Esophagus muscularis mucosa (tissue), 4 donors: ENCODE measurements around the gene NIP7. TPM values are rescaled to one million over a fixed set of nuclear protein-coding genes. Genes with fewer than 3 reads are reported as not detected.

Experiments
- DNase-seq: peaks from one replicate; pipeline ENCODE4 v3.0.0-alpha.2; 2017; ENCODE audit errors: extremely low spot score
- H3K27ac ChIP-seq, 4 donors: fragments of 200-600 bp; sonication (generic); replicated peaks in 1 of 4; 1 replicate in 3 of 4; 2 replicates in 1 of 4; pipeline ENCODE4 v1.5.1; 2016 to 2019; ENCODE audit warnings: mild to moderate bottlenecking in 1 of 4
- H3K27me3 ChIP-seq, 4 donors: fragments of 200-600 bp; sonication (generic); one replicate each; pipeline versions ENCODE4 v1.5.1 to v1.6.0; 2016 to 2019
- H3K36me3 ChIP-seq, 4 donors: fragments of 200-600 bp; sonication (generic); one replicate each; pipeline ENCODE4 v1.5.1; 2016 to 2019
- H3K4me1 ChIP-seq, 4 donors: fragments of 200-600 bp; sonication (generic); one replicate each; pipeline ENCODE4 v1.5.1; 2016 to 2019
- H3K4me3 ChIP-seq, 4 donors: fragments of 200-600 bp; sonication (generic); 1 replicate in 2 of 4; 2 replicates in 2 of 4; pipeline ENCODE4 v1.5.1; 2016 to 2019; ENCODE audit warnings: mild to moderate bottlenecking in 4 of 4, moderate library complexity in 1 of 4
- H3K9me3 ChIP-seq, 4 donors: fragments of 200-600 bp; sonication (generic); 1 replicate in 3 of 4; 2 replicates in 1 of 4; pipeline ENCODE4 v1.5.1; 2016 to 2019
- EP300 ChIP-seq: sonication (generic); formaldehyde crosslinking; IDR thresholded peaks from one replicate; pipeline ENCODE4 v1.6.1; 2017; ENCODE audit warnings: antibody characterized with exemption
- POLR2A ChIP-seq: fragments of 450-650 bp; IDR thresholded peaks from one replicate; pipeline ENCODE4 v1.6.1; 2017; ENCODE audit warnings: antibody characterized with exemption, moderate library complexity, mild to moderate bottlenecking, low read depth
- POLR2AphosphoS5 ChIP-seq, 2 donors: sonication (generic); formaldehyde crosslinking; IDR thresholded peaks; one replicate each; pipeline ENCODE4 v1.6.1; 2017; ENCODE audit warnings: antibody characterized with exemption in 2 of 2
- WGBS: methylation state at CpG from one replicate; pipeline ENCODE4 v1.1.5; 2018; 5-methylcytosine and 5-hydroxymethylcytosine counted together
- intact Hi-C: fragments of 100-400 bp; cut with DNase I; formaldehyde crosslinking; loops from one replicate; pipeline ENCODE4 v1.15.1; 2023
- total RNA-seq, 4 donors: library from RNA; depleted of rRNA; stranded (reverse); fragments of >200 nt; gene quantifications; one replicate each; pipeline versions ENCODE4 v1.1.0 to v1.2.1, GENCODE V29; 2016
- TF ChIP-seq, protein P1 (sequence below), 3 experiments: fragments of 200-600 bp in 2 of 3; fragments of 450-650 bp in 1 of 3; sonication (generic) in 2 of 3; IDR thresholded peaks; one replicate each; pipeline ENCODE4 v1.5.1; 2017 to 2019; ENCODE audit warnings: antibody characterized with exemption in 3 of 3, mild to moderate bottlenecking in 2 of 3, moderate library complexity in 1 of 3

Gene NIP7
- total RNA-seq, 4 donors from 2014 or later = 7.9 to 18.2 (median 11.3) TPM

DNA sequence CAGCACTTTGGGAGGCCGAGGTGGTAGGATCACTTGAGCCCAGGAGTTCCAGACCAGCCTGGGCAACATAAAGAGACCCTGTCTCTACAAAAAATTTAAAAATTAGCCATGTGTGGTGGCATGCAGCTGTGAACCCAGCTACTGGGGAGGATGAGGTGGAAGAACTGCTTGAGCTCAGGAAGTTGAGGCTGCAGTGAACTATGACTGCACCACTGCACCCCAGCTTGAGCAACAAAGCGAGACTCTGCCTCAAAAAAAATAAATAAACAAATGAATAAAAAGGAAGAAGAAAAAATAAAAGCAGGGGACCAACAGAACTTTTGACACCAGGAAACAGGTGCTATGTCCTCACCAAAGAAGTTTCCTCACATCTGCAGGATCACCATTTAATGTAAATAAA is 32.0 kb downstream of the NIP7 start:
- WGBS = 88% methylated on average over 2 of the region's 2 CpGs
- TF ChIP-seq, protein P1, sequence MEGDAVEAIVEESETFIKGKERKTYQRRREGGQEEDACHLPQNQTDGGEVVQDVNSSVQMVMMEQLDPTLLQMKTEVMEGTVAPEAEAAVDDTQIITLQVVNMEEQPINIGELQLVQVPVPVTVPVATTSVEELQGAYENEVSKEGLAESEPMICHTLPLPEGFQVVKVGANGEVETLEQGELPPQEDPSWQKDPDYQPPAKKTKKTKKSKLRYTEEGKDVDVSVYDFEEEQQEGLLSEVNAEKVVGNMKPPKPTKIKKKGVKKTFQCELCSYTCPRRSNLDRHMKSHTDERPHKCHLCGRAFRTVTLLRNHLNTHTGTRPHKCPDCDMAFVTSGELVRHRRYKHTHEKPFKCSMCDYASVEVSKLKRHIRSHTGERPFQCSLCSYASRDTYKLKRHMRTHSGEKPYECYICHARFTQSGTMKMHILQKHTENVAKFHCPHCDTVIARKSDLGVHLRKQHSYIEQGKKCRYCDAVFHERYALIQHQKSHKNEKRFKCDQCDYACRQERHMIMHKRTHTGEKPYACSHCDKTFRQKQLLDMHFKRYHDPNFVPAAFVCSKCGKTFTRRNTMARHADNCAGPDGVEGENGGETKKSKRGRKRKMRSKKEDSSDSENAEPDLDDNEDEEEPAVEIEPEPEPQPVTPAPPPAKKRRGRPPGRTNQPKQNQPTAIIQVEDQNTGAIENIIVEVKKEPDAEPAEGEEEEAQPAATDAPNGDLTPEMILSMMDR (IDR thresholded peaks at IDR 0.05) = no peak
- TF ChIP-seq POLR2AphosphoS5 (IDR thresholded peaks at IDR 0.05) = no peak

DNA sequence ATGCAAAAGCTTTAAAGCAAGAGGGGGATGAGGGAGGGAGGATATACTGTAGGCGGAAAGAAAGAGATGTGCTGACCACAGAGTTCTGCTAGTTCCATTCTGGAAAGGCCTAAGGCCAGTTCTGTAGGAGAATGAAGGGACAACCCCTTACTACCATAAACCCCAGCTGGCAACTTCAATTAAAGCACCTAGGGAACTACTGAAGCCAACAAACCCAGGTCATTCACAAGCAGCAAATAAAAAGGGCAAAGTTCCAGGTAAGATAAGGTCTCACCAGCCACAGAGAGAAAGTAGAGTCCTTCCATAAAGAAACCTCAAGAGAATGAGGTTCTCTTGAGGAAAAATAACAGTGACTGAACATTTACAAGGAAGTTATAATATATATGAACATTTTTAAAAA is 33.4 kb downstream of the NIP7 start:
- no peak for DNase-seq
- 80% methylated on average over 1 of the region's 1 CpG for WGBS
- H3K9me3 ChIP-seq = no peaks in the 10 kb centered on the region
- no peak overlapping the region for H3K27ac ChIP-seq
- H3K27me3 ChIP-seq = no peaks in the 10 kb centered on the region
- peaks cover 36 to 87% (median 70%) of the 10 kb centered on the region in 4 donors for H3K36me3 ChIP-seq
- intact Hi-C loops = no loop called here
- TF ChIP-seq POLR2AphosphoS5 (IDR thresholded peaks at IDR 0.05) (no peak), EP300 (no peak), POLR2A (no peak)
- TF ChIP-seq, protein P1 (IDR thresholded peaks at IDR 0.05) = no peak
- H3K4me3 ChIP-seq = no peak overlapping the region
- H3K4me1 ChIP-seq = no peaks in the 10 kb centered on the region

More for the DNA sequence above, 32.0 kb downstream of the NIP7 start:
- intact Hi-C loops = no loop called here
- Histone ChIP-seq H3K4me1 (no peaks in the 10 kb centered on the region), H3K9me3 (no peaks in the 10 kb centered on the region), H3K36me3 (peaks cover 49 to 88% (median 81%) of the 10 kb centered on the region in 4 donors), H3K27me3 (no peaks in the 10 kb centered on the region), H3K4me3 (no peak overlapping the region), H3K27ac (no peak overlapping the region)
- DNase-seq = no peak

DNA sequence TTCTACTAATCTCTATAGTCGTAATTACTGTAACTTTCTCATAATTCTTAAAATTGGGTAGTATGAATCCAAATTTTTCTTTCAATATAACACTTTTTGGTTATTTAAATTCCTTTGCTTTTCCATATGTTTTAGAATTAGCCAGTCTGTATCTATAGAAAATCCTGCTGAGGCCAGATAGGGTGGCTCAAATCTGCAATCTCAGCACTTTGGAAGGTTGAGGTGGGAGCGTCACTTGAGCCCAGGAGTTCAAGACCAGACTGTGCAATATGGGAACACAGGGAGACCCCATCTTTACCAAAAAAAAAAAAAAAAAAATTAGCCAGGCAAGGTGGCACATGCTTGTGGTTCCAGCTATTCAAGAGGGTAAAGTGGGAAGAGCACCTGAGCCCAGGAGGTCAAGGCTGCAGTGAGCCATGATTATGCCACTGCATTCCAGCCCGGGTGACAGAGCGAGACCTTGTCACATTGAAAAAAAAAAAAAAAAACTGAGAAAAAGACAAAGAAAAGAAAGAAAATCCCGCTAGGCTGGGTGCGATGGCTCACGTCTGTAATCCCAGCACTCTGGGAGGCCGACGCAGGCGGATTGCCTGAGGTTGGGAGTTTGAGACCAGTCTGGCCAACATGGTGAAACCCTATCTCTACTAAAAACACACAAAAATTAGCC is 37.0 kb downstream of the NIP7 start:
- Histone ChIP-seq H3K36me3 (peaks cover 14 to 87% (median 62%) of the 10 kb centered on the region in 4 donors), H3K4me1 (peaks cover 0 to 7% (median 0%) of the 10 kb centered on the region in 4 donors), H3K9me3 (no peaks in the 10 kb centered on the region), H3K27me3 (no peaks in the 10 kb centered on the region), H3K27ac (no peak overlapping the region), H3K4me3 (no peak overlapping the region)
- no peak for TF ChIP-seq POLR2A
- no peak for TF ChIP-seq EP300
- TF ChIP-seq POLR2AphosphoS5 (IDR thresholded peaks at IDR 0.05) = no peak
- TF ChIP-seq, protein P1 (IDR thresholded peaks at IDR 0.05) = no peak
- intact Hi-C loops = no loop called here
- no peak for DNase-seq
- 95% methylated on average over 10 of the region's 10 CpGs for WGBS

DNA sequence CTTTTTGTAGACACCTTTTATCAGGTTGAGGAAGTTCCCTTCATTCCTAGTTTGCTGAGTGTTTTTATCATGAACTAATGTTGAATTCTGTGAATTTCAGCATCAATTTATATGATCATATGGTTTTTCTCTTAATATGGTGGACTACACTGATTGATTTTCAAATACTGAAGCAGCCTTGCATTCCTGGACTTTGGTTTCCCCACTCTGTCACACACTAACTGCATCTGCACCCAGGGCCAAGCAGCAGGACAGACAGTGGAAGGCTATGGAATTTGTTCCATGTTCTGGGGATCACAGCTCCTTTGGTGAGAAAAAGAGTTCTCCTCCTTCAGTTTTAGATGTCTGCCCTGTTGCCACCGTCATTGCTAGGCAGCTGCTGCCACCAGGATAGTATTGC is 38.5 kb downstream of the NIP7 start:
- Histone ChIP-seq H3K27ac (no peak overlapping the region), H3K4me3 (no peak overlapping the region), H3K36me3 (peaks cover 16 to 87% (median 62%) of the 10 kb centered on the region in 4 donors), H3K4me1 (peaks cover 0 to 7% (median 1%) of the 10 kb centered on the region in 4 donors), H3K27me3 (no peaks in the 10 kb centered on the region), H3K9me3 (no peaks in the 10 kb centered on the region)
- DNase-seq = no peak
- 82% methylated on average over 1 of the region's 1 CpG for WGBS
- intact Hi-C loops = no loop called here
- TF ChIP-seq, protein P1 (IDR thresholded peaks at IDR 0.05) = no peak

DNA sequence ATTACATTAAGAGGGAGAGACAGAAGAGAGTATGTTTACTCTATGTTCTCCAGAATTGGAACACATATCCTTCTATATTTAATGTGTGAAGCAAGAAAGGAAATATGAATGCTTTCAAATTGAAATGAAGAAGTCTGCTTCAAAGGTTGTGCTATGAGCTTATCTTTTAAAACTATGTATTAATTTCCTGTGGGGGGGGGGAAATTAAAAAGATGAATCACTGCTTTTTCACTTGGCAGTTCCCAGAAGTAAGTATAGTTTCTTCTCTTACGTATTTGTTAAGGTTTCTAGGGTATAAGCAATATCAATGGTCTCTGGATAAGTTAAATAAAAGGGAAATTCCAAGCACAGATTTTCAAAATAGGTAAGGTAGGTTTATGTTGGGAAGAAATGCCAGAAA is 39.2 kb downstream of the NIP7 start:
- Histone ChIP-seq H3K27me3 (no peaks in the 10 kb centered on the region), H3K9me3 (no peaks in the 10 kb centered on the region), H3K4me3 (no peak overlapping the region), H3K36me3 (peaks cover 18 to 87% (median 60%) of the 10 kb centered on the region in 4 donors), H3K27ac (no peak overlapping the region), H3K4me1 (peaks cover 0 to 13% (median 5%) of the 10 kb centered on the region in 4 donors)
- DNase-seq = no peak
- 63% methylated on average over 1 of the region's 1 CpG for WGBS
- intact Hi-C loops = no loop called here
- no peak for TF ChIP-seq EP300
- TF ChIP-seq, protein P1 (IDR thresholded peaks at IDR 0.05) = no peak
- TF ChIP-seq POLR2A = no peak
- TF ChIP-seq POLR2AphosphoS5 (IDR thresholded peaks at IDR 0.05) = no peak
